HG03469 (cell line): ENCODE measurements around the gene LRRC2.
"Not testable (repeated sequence)": the region's sequence is repeated elsewhere in the genome, so short reads cannot be mapped to it uniquely, and the experiment has no call there.

Source experiments
- ATAC-seq: cut with Tn5 transposase; IDR thresholded peaks from one replicate; pipeline ENCODE4 v1.9.1; 2021; ENCODE audit warnings: mild to moderate bottlenecking, moderate library complexity, moderate number of reproducible peaks; ENCODE audit not compliant: unreplicated experiment

The LRRC2 gene

DNA sequence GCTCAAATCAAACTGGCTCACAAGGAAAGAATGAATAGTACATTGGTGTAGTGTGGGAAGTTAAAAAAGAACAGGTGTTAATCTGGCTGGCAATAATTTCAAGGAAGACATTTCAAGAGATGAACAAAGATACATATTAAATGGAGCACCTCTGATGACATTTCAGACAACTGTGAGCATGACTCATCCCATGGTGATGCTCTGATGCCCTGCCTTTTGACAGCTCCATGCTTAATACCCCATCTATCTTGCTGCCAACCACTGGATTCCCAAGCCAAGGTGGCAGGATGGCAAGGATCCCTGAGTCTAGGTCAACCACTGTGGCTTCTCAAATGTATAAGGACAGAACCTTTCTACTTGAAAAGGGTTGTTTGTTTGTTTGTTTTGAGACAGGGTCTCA is 29.3 kb downstream of the LRRC2 start:
- ATAC-seq: no peak

GRCh38 chr3:46535746-46536145 is 30.4 kb downstream of the LRRC2 start:
- no peak for ATAC-seq

DNA sequence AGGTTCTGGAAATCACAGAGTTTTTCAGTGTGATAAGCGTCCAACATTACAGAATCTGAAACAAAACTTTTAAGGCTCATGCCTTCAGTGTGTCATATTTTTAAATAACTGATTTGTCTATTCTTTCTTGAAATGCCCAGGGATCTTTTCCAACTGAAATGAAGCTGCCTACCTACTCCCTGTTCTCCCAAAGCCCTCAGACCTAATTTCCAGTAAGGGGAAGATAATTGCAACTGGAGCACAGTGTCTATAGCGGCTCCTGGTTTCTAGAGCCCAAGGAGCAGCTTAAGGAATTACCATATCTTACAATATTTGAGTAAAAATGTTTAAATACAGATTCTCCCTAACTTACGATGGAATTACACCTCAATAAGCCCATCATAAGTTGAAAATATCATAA is 33.0 kb downstream of the LRRC2 start:
- no peak for ATAC-seq

- ATAC-seq: no peak
Observed at GRCh38 chr3:46527239-46527638, 38.9 kb downstream of the LRRC2 start.

DNA sequence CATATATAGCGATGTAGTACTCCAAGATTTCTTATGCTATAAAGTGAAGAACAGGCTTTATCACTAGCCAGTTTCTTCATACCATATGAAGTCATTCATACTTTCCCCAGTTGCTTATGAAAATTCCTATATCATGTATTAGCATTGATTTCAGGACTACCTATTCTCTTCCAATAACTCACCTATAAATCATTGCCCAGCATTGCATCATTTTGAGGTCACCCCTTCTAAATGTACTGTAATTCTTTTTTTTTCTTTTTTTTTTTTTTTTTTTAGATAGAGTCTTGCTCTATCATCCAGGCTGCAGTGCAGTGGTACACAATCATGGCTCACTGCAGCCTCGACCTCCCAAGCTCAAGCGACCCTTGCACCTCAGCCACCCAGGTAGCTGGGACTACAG is 41.3 kb downstream of the LRRC2 start:
- ATAC-seq: no peak

DNA sequence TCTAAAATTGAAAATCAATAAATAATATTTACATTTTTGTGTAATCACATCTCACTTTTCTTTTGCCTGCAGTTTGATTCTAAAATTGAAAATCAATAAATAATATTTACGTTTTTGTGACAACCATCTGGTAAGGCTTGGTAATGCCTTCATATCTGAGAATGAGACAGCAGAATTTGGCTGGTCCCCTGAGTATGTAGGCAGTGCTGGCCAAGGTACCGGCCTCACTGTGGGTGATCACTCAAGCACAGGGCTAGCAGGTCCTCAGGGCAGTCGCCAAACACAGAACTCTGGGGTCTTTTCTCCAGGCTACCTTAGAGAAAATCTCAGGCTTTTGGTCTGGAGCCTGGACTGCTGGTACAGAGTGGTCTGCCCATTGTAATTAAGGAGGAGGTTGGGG is 42.1 kb downstream of the LRRC2 start:
- ATAC-seq: no peak

- ATAC-seq: no peak
Observed at GRCh38 chr3:46523556-46523955, 42.5 kb downstream of the LRRC2 start.

GRCh38 chr3:46522201-46522600 is 43.9 kb downstream of the LRRC2 start:
- not testable (repeated sequence) for ATAC-seq

DNA sequence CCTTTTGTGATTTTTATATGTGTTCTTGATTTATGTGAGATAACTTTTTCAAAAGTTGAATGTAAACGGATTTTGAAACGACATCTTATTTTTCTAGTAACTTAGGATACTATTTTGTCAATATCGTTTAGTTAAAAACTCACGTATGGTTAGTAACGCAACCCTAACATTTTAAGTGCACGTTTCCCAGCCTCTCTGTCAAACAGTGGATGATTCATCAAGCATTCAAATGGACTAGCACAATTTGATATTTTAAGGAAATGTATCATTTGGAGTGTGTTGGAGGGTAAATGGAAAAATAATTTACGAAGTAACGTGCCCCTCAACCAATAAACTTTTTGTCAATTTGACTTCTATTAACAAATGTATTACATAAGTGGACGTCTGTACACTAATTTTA is 45.0 kb downstream of the LRRC2 start:
- ATAC-seq: no peak

GRCh38 chr3:46520531-46520930 is 45.6 kb downstream of the LRRC2 start:
- no peak for ATAC-seq

DNA sequence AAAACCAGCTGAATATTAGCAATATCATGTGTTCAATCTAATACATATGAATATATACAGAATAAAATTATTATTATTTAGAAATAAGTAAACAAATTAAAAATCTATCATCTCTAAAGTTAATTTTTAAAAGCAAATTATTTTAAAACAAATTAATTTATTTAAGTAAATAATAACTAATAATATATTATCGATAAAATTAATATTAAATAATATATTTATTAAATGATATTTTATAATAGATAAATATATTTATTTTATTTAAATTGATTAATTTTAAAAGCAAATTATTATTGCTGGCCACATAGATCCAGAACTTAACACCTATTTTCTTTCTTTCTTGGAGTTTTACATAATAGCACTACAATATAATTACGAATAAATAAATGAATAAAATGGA is 46.1 kb downstream of the LRRC2 start:
- ATAC-seq: no peak

GRCh38 chr3:46517784-46518181 is 48.3 kb downstream of the LRRC2 start:
- no peak for ATAC-seq

DNA sequence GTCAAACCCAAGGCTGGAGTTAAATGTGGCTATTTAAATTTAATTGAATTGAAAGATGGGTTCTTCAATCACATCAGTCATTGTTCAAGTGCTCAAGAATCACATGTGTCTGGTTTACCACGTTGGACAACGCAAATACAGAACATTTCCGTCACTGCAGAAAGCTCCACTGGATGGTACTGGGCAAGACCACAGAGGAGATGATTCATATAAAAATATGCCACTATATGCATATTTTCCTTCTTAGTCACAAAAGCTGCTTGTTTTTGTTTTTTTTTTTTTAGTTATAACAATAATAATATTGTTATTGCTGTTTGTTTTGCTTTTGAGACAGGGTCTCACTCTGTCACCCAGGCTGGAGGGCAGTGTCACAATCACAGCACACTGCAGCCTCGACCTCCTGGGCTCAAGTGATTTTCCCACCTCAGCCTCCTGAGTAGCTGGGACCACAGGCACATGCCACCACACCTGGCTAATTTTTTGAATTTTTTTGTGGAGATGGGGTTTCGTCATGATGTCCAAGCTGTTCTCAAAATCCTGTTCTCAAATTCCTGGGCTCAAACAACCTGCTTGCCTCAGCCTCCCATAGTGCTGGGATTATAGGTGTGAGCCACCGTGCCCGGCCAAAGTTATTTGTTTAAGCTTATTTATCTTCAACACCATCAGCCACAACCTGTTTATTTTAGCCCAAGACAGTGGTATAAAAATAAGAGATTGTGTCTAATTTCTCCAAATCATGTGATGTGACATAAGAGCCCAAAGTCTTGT is 48.9 kb downstream of the LRRC2 start:
- ATAC-seq: no peak

- no peak for ATAC-seq
Observed at GRCh38 chr3:46516521-46516920, 49.6 kb downstream of the LRRC2 start.

- ATAC-seq: no peak
Observed at GRCh38 chr3:46512191-46512749, 53.8 kb downstream of the LRRC2 start.

- no peak for ATAC-seq
Observed at GRCh38 chr3:46509661-46510187, 56.4 kb downstream of the LRRC2 start.

DNA sequence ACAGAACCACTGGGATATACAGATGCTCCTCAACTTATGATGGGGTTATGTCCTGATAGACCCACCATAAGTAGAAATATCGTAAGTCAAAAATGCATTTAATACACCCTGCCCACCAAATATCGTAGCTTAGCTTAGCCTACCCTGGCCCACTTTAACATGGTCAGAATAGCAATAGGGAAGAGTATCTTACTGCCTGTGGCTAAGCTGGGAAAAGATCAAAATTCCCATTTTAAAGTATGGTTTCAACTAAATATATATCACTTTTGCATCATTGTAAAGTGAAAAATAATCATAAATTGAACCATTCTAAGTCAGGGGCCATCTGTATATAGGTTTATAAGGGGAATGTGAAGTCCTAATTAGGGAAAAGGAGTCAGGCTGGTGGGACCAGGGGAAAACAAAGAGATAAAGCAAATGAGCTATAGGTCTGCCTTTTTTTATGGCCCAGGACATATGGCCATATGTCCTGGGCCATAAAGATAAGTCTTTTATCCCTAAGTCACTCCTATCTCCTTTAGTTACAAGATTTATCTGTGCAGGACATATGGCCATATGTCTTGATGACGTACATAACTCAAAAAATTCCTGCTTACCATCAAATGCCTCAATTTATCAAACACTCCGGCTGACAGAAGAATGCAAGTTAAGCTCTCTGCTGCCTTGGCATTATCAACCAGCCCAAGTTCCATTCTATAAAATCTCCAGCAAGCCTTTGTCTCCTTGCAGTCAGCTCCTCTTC is 57.1 kb downstream of the LRRC2 start:
- no peak for ATAC-seq

DNA sequence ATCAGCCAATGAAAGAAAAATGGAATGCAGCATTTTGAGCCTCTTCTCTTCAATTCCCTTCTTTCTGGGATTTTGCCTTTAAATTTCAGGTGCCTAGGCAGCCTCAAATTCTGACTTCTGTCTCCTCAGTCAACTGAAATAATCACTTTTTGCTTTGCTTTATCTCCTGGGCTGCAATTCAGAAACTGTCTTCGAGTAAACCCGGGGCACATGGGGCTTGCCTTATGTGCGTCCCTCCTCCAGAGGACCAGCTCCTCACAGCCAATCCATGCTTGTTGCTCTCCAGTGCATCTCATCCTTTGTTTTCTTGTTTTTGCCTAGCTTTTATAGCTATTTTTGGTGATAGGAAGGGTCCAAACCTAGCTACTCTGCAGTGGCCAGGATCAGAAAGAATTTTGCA is 59.6 kb downstream of the LRRC2 start:
- no peak for ATAC-seq

GRCh38 chr3:46505953-46506352 is 60.1 kb downstream of the LRRC2 start:
- ATAC-seq: no peak

DNA sequence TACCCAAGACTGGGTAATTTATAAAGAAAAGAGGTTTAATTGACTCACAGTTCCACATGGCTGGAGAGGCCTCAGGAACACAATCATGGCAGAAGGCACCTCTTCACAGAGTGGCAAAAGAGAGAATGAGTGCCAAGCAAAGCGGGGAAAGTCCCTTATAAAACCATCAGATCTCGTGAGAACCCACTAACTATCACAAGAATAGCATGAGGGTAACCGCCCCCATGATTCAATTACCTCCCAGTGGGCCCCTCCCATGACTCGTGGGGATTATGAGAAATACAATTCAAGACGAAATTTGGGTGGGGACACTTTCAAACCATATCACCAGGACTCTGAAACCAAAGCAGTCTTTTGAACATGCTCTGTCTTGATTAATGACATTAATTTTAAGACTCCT is 61.3 kb downstream of the LRRC2 start:
- ATAC-seq: no peak

- no peak for ATAC-seq
Observed at GRCh38 chr3:46503200-46503874, 62.8 kb downstream of the LRRC2 start.
